Thoracic aorta (tissue), 2 donors: ENCODE measurements around the gene MPV17L. TPM values are rescaled to one million over a fixed set of nuclear protein-coding genes. Genes with fewer than 3 reads are reported as not detected.
"Not testable (repeated sequence)": the region's sequence is repeated elsewhere in the genome, so short reads cannot be mapped to it uniquely, and the experiment has no call there.

Experiments used
- ATAC-seq: fragments of 150-250 bp; one replicate; pipeline ENCODE4 v1.8.0; 2017; ENCODE audit warnings: low read depth; ENCODE audit not compliant: insufficient number of reproducible peaks, low FRiP score
- DNase-seq: peaks from one replicate; pipeline ENCODE4 v3.0.0-alpha.2; 2020; ENCODE audit warnings: low spot score
- H3K27ac ChIP-seq, 2 donors: fragments of 200-600 bp; sonication (generic); 1 replicate in 1 of 2; 2 replicates in 1 of 2; pipeline ENCODE4 v1.5.1; 2016; ENCODE audit warnings: mild to moderate bottlenecking in 2 of 2, moderate library complexity in 2 of 2
- H3K27me3 ChIP-seq: fragments of 200-600 bp; sonication (generic); replicated peaks from 2 replicates; pipeline ENCODE4 v1.6.0; 2016; ENCODE audit warnings: mild to moderate bottlenecking; ENCODE audit not compliant: insufficient read depth
- H3K36me3 ChIP-seq: fragments of 200-600 bp; sonication (generic); one replicate; pipeline ENCODE4 v1.5.1; 2016
- H3K4me1 ChIP-seq, 2 donors: fragments of 200-600 bp; sonication (generic); 1 replicate in 1 of 2; 2 replicates in 1 of 2; pipeline versions ENCODE4 v1.5.1 to v1.6.0; 2016; ENCODE audit warnings: low read depth in 2 of 2, mild to moderate bottlenecking in 1 of 2; ENCODE audit not compliant: control insufficient read depth in 1 of 2
- H3K4me3 ChIP-seq: fragments of 200-600 bp; sonication (generic); 2 replicates; pipeline ENCODE4 v1.5.1; 2016; ENCODE audit warnings: mild to moderate bottlenecking
- H3K9me3 ChIP-seq: fragments of 200-600 bp; sonication (generic); 2 replicates; pipeline ENCODE4 v1.5.1; 2016
- total RNA-seq, 2 donors: library from RNA; depleted of rRNA; stranded (reverse); fragments of >200 nt; gene quantifications; one replicate each; pipeline versions ENCODE4 v1.1.0 to v1.2.3, GENCODE V29; 2016

MPV17L gene
- total RNA-seq, result 1 to 10 TPM; 5.0 to 8.2 TPM

GRCh38 chr16:15395631-15396508 is at the start of gene MPV17L:
TSS of gene MPV17L (plus strand) at chr16:15395754. CDS start at chr16:15395898, 144 bp downstream.
- not testable (repeated sequence) for H3K36me3 ChIP-seq, H3K4me1 ChIP-seq, DNase-seq, H3K27me3 ChIP-seq, H3K9me3 ChIP-seq
- ATAC-seq, result peak; percentile 55
- Histone ChIP-seq H3K27ac (peak within 1 kb of the TSS; percentile 53 to 59), H3K4me3 (peak within 1 kb of the TSS; percentile 90)

- H3K4me3 ChIP-seq, H3K9me3 ChIP-seq, DNase-seq, H3K4me1 ChIP-seq, ATAC-seq, H3K36me3 ChIP-seq, H3K27ac ChIP-seq, H3K27me3 ChIP-seq: not testable (repeated sequence)
Measured at GRCh38 chr16:15348721-15349120, 46.8 kb upstream of the MPV17L start.

GRCh38 chr16:15351251-15351650 is 44.3 kb upstream of the MPV17L start:
- H3K4me3 ChIP-seq, result peak overlapping the region; percentile 42
- ATAC-seq, DNase-seq, H3K27me3 ChIP-seq, H3K36me3 ChIP-seq, H3K4me1 ChIP-seq, H3K27ac ChIP-seq, H3K9me3 ChIP-seq: not testable (repeated sequence)

GRCh38 chr16:15351745-15352144 is 43.8 kb upstream of the MPV17L start:
- H3K27ac ChIP-seq, H3K4me3 ChIP-seq, DNase-seq, H3K4me1 ChIP-seq, H3K9me3 ChIP-seq, H3K36me3 ChIP-seq, H3K27me3 ChIP-seq, ATAC-seq: not testable (repeated sequence)

- DNase-seq, H3K27me3 ChIP-seq, H3K9me3 ChIP-seq, H3K4me3 ChIP-seq, ATAC-seq, H3K4me1 ChIP-seq, H3K36me3 ChIP-seq, H3K27ac ChIP-seq: not testable (repeated sequence)
Measured at GRCh38 chr16:15352852-15353251, 42.7 kb upstream of the MPV17L start.

GRCh38 chr16:15354846-15355245 is 40.7 kb upstream of the MPV17L start:
- H3K9me3 ChIP-seq, H3K27ac ChIP-seq, H3K4me3 ChIP-seq, H3K27me3 ChIP-seq, H3K36me3 ChIP-seq, DNase-seq, H3K4me1 ChIP-seq, ATAC-seq: not testable (repeated sequence)

GRCh38 chr16:15357495-15357894 is 38.1 kb upstream of the MPV17L start:
- ATAC-seq, H3K27ac ChIP-seq, H3K4me1 ChIP-seq, H3K27me3 ChIP-seq, DNase-seq, H3K36me3 ChIP-seq, H3K4me3 ChIP-seq, H3K9me3 ChIP-seq: not testable (repeated sequence)

GRCh38 chr16:15378194-15378593 is 17.4 kb upstream of the MPV17L start, which contains the start of gene NPIPA5:
TSS of gene NPIPA5 (minus strand) at chr16:15378294. CDS start at chr16:15378294, 0 bp downstream.
- not testable (repeated sequence) for H3K9me3 ChIP-seq, H3K4me1 ChIP-seq, H3K4me3 ChIP-seq, H3K27me3 ChIP-seq, H3K36me3 ChIP-seq, H3K27ac ChIP-seq, ATAC-seq, DNase-seq

- not testable (repeated sequence) for H3K4me1 ChIP-seq, H3K9me3 ChIP-seq, H3K4me3 ChIP-seq, ATAC-seq, H3K27ac ChIP-seq, DNase-seq, H3K36me3 ChIP-seq, H3K27me3 ChIP-seq
Measured at GRCh38 chr16:15382810-15383209, 12.7 kb upstream of the MPV17L start.

GRCh38 chr16:15388060-15388459 is 7.5 kb upstream of the MPV17L start:
- not testable (repeated sequence) for H3K4me3 ChIP-seq, ATAC-seq, H3K27ac ChIP-seq, H3K36me3 ChIP-seq, DNase-seq, H3K27me3 ChIP-seq, H3K4me1 ChIP-seq, H3K9me3 ChIP-seq

GRCh38 chr16:15389916-15390315 is 5.6 kb upstream of the MPV17L start:
- not testable (repeated sequence) for ATAC-seq, H3K4me3 ChIP-seq, DNase-seq, H3K27ac ChIP-seq, H3K27me3 ChIP-seq, H3K36me3 ChIP-seq, H3K4me1 ChIP-seq, H3K9me3 ChIP-seq

GRCh38 chr16:15393025-15393424 is 2.5 kb upstream of the MPV17L start:
- not testable (repeated sequence) for DNase-seq, H3K4me1 ChIP-seq, H3K36me3 ChIP-seq, H3K27ac ChIP-seq, H3K9me3 ChIP-seq, H3K27me3 ChIP-seq, ATAC-seq, H3K4me3 ChIP-seq

- H3K4me1 ChIP-seq, H3K9me3 ChIP-seq, ATAC-seq, DNase-seq, H3K36me3 ChIP-seq, H3K27me3 ChIP-seq: not testable (repeated sequence)
- peak overlapping the region; percentile 90 for H3K4me3 ChIP-seq
- H3K27ac ChIP-seq, result peak overlapping the region; percentile 53 to 59
Measured at GRCh38 chr16:15396509-15396829, 915 bp downstream of the MPV17L start.
